ENCODE measurements around the gene SYTL5.

- TF ChIP-seq CTCF (conservative IDR thresholded peaks at IDR 0.05; ENCODE audit: low read depth, low read length) (no peak), EZH2 (IDR thresholded peaks at IDR 0.05; ENCODE audit: low read length, unreplicated experiment) (no peak), EZH2phosphoT487 (IDR thresholded peaks at IDR 0.05; ENCODE audit: borderline replicate concordance, low read length) (no peak)
These were observed 81.2 kb downstream of the SYTL5 start for GRCh38 chrX:38087594-38087993.
